Stimulated activated CD8-positive, alpha-beta memory T cell treated with anti-CD3 and anti-CD28 coated beads, Interleukin-15, amount 100 ng/mL, for 4 hours (primary cell): Measurements from ENCODE around the gene SVOPL.
"Not testable (repeated sequence)": the region's sequence is repeated elsewhere in the genome, so short reads cannot be mapped to it uniquely, and the experiment has no call there.

Source experiments
- DNase-seq, 2 donors: peaks; one replicate each; pipeline ENCODE4 v3.0.0-alpha.2; 2020; ENCODE audit warnings: low read depth in 2 of 2

SVOPL gene

DNA sequence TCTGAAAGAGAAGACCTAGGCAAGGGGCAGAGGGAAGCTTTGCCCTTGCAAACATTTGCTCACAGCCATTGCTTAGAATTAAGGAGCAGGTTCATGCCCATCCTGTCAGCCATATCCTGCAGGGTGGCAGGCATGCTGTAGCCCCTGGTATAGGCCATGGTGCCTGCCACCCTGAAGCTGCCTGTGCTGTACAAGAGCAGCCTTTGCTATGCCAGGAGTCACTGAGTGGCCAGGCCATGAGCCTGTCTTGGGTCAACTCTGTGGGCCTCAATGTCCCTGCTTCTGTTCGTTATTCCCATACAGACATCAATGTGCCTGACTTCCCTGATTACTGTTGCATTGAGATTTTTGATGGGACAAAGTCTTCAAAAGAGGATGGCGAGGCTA is 368 bp upstream of the SVOPL start:
- DNase-seq = no peak

DNA sequence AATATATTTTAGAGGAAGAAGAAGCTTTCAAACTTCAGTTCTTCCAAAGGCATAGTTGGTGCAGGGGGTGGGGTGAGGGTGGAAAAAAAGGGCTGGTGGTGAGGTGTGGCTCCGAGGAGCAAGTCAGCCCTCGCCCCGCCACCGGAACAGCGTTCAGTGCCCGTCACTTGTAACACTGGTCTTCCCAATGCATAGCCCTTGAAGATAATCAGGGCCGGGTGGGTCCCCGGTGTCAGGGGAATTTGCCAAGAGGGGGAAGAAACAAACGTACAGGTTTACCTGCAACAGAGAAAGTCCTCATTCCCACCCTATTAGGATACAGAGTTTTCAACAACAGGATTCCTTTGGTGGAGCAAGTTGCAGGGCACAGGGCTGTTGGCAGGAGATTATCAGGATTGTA is 1.5 kb downstream of the SVOPL start:
- no peak for DNase-seq

GRCh38 chr7:138698281-138698680 is 2.9 kb downstream of the SVOPL start:
- no peak for DNase-seq

DNA sequence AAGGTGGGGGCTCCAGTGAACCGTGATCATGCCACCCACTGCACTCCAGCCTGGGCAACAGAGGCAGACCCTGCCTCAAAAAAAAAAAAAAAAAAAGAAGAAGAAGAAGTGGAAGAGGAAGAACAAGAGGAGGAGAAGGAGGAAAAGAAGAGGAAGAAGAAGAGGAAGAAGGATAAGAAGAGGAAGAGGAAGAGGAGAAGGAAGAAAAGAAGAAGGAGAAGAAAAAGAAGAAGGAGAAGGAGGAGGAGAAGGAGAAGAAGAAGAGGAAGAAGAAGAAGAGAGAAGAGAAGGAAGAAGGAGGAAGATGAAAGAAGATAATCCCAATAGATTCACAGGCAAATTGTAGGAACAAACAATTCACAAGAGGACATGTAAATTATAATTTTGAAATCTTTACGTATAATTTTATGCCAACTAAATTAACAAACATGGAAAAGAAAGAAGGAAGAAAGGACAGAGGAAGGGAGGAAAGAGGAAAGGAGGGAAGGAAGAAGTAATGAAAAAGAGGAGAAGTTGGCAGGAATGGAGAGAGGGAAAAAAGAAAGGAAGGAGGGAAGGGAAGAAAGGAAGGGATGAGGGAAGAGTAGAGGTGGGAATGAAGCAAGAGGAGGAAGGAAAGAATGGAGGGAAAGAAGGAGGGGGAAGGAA is 3.5 kb downstream of the SVOPL start:
- DNase-seq = no peak

DNA sequence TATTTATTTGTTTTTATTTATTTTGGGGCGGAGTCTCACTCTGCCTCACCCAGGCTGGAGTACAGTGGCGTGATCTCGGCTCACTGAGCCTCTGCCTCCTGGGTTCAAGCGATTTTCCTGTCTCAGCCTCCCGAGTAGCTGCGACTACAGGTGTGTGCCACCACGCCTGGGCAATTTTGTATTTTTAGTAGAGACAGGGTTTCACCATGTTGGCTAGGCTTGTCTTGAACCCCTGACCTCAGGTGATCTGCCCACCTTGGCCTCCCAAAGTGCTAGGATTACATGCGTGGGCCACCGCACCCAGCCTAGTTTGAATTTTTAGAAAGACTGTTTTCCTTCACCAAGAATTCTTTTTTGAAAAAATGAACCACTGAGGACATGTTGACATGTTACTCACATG is 5.4 kb downstream of the SVOPL start:
- DNase-seq = not testable (repeated sequence)

DNA sequence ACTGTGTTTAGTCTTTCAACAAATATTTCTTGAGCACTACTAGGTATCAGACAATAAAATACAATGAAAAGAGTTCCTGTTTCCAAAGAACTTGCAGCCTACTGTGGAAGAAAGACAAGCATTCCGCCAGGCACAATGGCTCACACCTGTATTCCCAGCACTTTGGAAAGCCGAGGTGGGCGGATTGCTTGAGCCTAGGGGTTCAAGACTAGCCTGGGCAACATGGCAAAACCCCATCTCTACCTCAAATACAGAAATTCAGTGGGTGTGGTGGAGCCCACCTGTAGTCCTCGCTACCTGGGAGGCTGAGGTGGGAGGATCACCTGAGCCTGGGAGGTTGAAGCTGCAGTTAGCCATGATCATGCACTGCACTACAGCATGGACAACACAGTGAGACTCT is 6.1 kb downstream of the SVOPL start:
- no peak for DNase-seq

GRCh38 chr7:138691178-138691577 is 10.0 kb downstream of the SVOPL start:
- DNase-seq = no peak

GRCh38 chr7:138690495-138690894 is 10.7 kb downstream of the SVOPL start:
- DNase-seq = no peak

DNA sequence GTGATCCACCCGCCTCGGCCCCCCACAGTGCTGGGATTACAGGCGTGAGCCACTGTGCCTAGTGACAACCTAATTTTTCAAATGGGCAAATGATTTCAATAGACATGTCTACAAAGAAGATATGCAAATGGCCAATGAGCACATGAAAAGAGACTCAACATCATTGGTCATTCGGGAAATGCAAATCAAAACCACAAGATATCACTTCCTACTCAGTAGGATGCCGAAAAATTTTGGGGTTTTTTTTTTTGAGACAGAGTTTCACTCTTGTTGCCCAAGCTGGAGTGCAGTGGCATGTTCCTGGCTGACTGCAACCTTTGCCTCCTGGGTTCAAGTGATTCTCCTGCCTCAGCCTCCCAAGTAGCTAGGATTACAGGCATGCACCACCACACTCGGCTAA is 13.1 kb downstream of the SVOPL start:
- not testable (repeated sequence) for DNase-seq

DNA sequence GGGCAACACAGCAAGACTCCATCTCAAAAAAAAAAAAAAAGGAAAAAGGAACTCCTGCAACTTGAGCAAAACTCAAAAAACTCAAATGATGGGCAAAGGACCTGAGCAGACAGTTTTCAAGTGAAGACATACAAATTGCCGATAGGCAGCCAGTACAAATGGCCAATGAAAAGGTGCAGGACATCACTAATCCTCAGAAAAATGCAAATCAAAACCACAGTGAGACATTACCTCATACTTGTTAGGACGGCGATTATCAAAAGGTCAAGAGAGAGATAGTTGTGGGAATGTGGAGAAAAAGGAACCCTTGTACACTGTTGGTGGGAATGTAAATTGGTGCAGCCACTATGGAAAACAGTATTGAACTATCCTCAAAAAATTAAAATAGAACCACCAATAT is 16.8 kb downstream of the SVOPL start:
- no peak for DNase-seq

DNA sequence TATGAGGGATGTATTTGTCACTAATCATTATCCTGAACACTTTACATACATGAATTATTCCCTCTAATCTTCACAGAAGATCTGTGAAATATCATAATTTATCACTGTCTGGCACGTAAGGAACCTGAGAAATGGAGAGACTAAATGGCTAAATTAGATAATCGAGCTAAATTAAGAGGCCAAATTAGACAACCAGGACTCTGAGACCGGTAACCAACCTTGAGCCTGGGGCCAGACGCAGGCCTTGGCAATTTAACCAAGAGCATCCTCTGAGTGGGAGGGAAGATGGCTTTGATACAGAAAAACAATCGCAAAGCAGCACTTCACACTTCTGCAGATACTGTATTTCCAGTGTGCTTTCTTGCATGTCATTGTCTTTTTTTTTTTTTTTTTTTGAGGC is 21.4 kb downstream of the SVOPL start:
- no peak for DNase-seq

GRCh38 chr7:138670594-138670993 is 30.6 kb downstream of the SVOPL start:
- no peak for DNase-seq

DNA sequence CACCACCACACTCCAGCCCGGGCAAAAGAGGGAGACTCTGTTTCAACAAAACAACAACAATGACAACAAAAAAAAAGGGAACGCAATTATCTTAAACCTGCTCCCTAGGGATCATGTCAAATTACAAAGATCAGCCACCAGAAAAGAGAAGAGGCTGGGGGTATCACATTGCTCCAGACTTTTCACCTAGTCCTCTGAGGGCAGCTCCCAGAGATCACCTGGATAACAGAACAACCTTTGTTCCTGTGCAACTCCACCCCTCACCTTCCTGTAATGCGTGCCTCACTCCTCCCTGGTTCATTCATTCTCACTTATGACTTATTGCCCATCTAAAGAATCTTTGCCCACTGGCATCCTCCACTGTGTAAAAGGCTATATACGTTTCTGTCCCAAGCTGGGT is 31.8 kb downstream of the SVOPL start:
- no peak for DNase-seq

DNA sequence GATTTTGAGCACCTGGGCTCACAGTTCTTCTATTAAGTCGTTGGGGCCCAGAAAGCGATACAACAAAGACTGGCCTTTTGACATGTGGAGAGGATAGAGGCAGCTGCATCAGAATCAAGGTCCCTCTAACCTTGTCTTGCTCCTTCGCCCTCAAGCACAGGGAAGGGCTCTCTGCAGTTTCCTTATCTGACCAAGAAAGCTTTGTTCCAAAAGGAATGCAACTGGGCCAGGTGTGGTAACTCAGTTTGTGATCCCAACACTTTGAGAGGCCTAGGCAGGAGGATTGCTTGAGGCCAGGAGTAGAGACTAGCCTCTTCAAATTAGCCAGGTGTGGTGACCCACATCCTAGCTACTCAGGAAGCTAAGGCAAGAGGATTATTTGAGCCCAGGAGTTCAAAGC is 32.2 kb downstream of the SVOPL start:
- no peak for DNase-seq

DNA sequence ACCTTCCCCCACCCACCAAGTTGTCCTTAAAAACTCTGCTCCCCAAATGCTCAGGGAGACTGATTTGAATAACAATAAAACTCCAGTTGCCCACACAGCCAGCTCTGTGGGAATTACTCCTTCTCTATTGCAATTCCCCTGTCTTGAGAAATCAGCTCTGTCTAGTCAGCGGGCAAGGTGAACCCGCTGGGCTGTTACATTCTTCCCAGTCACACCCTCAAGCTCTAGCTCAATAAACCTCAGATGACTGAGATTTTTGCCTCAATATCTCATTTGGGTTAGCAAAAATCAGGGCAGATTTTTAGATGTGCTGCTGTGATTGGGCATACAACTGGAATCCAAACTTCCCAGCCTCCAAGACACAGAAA is 32.9 kb downstream of the SVOPL start:
- no peak for DNase-seq

GRCh38 chr7:138667535-138668228 is 33.5 kb downstream of the SVOPL start:
- no peak for DNase-seq

DNA sequence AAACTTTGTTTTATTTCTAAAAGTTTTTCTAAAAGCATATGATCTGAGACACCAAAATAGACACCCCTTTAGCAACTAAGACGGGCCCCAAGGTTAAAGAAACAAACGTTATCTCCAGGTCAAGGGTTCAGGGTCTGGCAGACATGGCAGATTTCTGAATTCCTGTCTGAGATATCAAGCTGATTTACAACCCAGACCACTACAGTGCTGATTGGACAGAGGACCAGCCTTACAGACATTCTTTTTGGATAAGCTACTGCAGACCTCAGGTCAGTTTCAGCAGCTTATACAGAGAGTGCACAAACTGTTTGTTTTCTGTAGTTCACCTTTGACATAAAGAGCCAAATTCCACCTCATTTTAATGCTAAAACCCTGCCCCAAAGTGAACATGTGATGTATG is 34.8 kb downstream of the SVOPL start:
- DNase-seq = no peak

- DNase-seq = no peak
Measured at GRCh38 chr7:138665669-138666140, 35.5 kb downstream of the SVOPL start.

GRCh38 chr7:138665249-138665648 is 35.9 kb downstream of the SVOPL start:
- DNase-seq = no peak

DNA sequence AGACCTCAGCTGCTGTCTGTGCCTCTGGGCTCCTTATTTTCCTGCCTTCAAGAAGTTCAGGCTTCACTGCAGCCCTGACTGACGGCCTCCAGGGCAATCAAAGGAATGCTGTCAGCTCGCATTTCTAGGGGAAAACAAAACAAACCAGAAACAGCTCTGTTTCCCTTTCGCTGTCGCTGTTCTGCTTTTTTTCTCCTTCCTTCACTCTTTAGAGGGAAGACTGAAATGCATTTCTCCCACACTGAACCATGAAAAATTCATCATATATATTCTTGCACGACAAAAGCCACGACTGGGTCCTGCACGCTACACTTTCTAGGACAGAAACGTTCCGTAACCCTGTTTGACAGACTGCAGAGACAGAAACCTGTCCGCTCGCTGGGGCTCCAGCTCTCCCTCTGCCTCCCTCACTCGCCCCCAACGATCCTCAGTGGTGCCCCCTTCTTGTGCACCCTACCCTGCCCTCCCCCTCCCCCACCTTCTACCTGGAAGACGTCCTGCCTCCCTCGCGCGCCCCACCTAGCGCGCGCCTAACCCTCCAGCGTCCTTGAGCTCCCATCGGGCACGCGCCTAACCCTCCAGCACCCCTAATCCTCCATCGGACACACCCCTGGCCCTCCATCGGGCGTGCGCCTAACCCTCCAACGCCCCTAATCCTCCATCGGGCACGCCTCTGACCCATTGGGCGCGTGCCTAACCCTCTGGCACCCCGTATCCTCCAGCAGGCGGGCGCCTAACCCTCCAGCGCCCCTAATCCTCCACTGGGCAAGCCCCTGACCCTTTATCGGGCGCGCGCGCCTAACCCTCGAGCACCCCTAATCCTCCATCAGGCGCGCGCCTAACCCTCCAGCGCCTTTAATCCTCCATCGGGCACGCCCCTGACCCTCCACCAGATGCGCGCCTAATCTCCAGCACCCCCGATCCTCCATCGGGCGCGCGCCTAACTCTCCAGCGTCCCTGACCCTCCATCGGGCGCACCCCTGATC is 37.1 kb downstream of the SVOPL start:
- no peak for DNase-seq

DNA sequence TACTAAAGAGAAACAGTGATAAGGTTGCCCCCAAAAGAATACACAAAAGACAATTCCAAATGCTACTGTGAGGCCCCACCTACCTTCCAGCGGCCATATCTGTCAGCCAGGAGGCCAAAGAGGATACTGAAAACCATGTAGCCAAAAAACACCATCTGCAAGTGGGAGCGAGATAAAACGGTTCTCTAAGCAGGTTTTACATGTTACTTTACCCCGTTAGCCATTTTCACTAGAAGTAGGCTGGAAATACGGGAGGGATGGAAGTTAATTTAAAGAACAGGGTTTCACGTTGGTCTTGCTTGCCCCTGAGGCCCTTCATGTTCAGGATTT is 38.2 kb downstream of the SVOPL start:
- DNase-seq = no peak

- DNase-seq = no peak
Measured at GRCh38 chr7:138662076-138662990, 38.8 kb downstream of the SVOPL start.
